Caco-2 (cell line): ENCODE measurements around the gene CCDC159. TPM values are rescaled to one million over a fixed set of nuclear protein-coding genes. Genes with fewer than 3 reads are reported as not detected.
"Not testable (repeated sequence)": the region's sequence is repeated elsewhere in the genome, so short reads cannot be mapped to it uniquely, and the experiment has no call there.

ENCODE experiments used
- BruUV-seq: library from RNA; stranded (reverse); fragments of 400-500 nt; replicated peaks from 2 replicates; lab custom pipeline; 2021; lab: Mats Ljungman, UMichigan
- CTCF ChIA-PET: fragments of 300-600 bp; sonication (Branson Sonifier 250); formaldehyde crosslinking; loops from one replicate; lab custom pipeline; 2022; ENCODE audit warnings: antibody characterized with exemption; lab: Charles Lee
- POLR2A ChIA-PET: fragments of 300-600 bp; sonication (Branson Sonifier 250); formaldehyde crosslinking; loops from one replicate; lab custom pipeline; 2022; ENCODE audit warnings: antibody characterized with exemption; lab: Charles Lee
- DNase-seq, 2 experiments: peaks; one replicate each; pipeline versions ENCODE4 v3.0.0 to v3.0.0-alpha.2; 2020 to 2022
- H3K27me3 ChIP-seq: replicated peaks from 2 replicates; pipeline ENCODE4 v1.6.0; 2011; ENCODE audit warnings: low read length; ENCODE audit not compliant: control insufficient read depth, insufficient read depth
- H3K36me3 ChIP-seq: 2 replicates; pipeline ENCODE4 v1.5.1; 2011; ENCODE audit warnings: low read length; ENCODE audit not compliant: control insufficient read depth, insufficient read depth
- H3K4me1 ChIP-seq: fragments of 250-450 bp; sonication (Bioruptor Pico); 2 replicates; pipeline ENCODE4 v1.5.1; 2020; ENCODE audit warnings: mild to moderate bottlenecking
- H3K4me3 ChIP-seq: 2 replicates; pipeline ENCODE4 v1.5.1; 2011; ENCODE audit warnings: low read depth, mild to moderate bottlenecking, control low read depth, low read length
- H3K9me3 ChIP-seq: fragments of 250-450 bp; sonication (Bioruptor Pico); 2 replicates; pipeline ENCODE4 v1.5.1; 2020; ENCODE audit warnings: mild to moderate bottlenecking, moderate library complexity
- H3K27ac Mint-ChIP-seq: one replicate; pipeline ENCODE4 v1.8.0; 2022; ENCODE audit warnings: mixed read lengths; ENCODE audit not compliant: unreplicated experiment
- H3K27me3 Mint-ChIP-seq: one replicate; pipeline ENCODE4 v1.8.0; 2022; ENCODE audit warnings: mixed read lengths; ENCODE audit not compliant: insufficient read depth, unreplicated experiment
- H3K36me3 Mint-ChIP-seq: one replicate; pipeline ENCODE4 v1.8.0; 2022; ENCODE audit warnings: mild to moderate bottlenecking, mixed read lengths; ENCODE audit not compliant: insufficient read depth, unreplicated experiment
- H3K4me1 Mint-ChIP-seq: one replicate; pipeline ENCODE4 v1.8.0; 2022; ENCODE audit warnings: low read depth, mixed read lengths; ENCODE audit not compliant: unreplicated experiment
- H3K4me3 Mint-ChIP-seq: one replicate; pipeline ENCODE4 v1.8.0; 2022; ENCODE audit warnings: mild to moderate bottlenecking, moderate library complexity, mixed read lengths; ENCODE audit not compliant: unreplicated experiment
- H3K9me3 Mint-ChIP-seq: one replicate; pipeline ENCODE4 v1.8.0; 2022; ENCODE audit warnings: mixed read lengths; ENCODE audit not compliant: unreplicated experiment
- intact Hi-C: fragments of 100-400 bp; cut with micrococcal nuclease; formaldehyde crosslinking; loops from one replicate; pipeline ENCODE4 v1.10.0; 2022; ENCODE audit not compliant: unreplicated experiment
- total RNA-seq: library from RNA; stranded (reverse); gene quantifications from 2 replicates; pipeline ENCODE4 v1.2.3, GENCODE V29; 2022
- TF ChIP-seq, protein P1 (sequence below), 2 experiments: fragments of 200-600 bp in 1 of 2; IDR thresholded peaks; 1 replicate in 1 of 2; 2 replicates in 1 of 2; pipeline versions ENCODE4 v1.5.1 to v1.8.0; 2011 to 2022; ENCODE audit warnings: antibody characterized with exemption in 1 of 2, control low read depth in 1 of 2, inconsistent platforms in 1 of 2, low read depth in 1 of 2, low read length in 1 of 2, mild to moderate bottlenecking in 1 of 2, moderate library complexity in 1 of 2; ENCODE audit not compliant: insufficient read depth in 1 of 2, severe bottlenecking in 1 of 2, unreplicated experiment in 1 of 2

CCDC159 gene
- total RNA-seq, 1 experiment from 2014 or later = 13.9 TPM

DNA sequence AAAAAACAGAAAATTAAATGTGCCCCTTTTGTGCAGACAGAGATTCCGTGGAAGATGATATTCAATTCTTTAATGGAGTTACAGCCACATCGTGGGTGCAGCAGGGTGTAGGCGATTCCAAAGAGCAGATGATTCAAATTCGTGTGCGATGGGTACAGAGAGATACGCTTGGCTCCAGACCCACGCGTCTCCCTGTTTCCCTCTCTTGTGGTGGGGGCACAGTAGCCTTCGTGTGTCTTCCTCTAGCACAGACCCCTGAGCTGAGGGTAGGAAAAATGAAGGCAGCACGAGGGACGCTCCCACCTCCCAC lies 45.6 kb upstream of the CCDC159 start:
- Histone ChIP-seq H3K4me1 (no peaks in the 10 kb centered on the region), H3K4me3 (no peak overlapping the region), H3K9me3 (no peaks in the 10 kb centered on the region), H3K27me3 (no peaks in the 10 kb centered on the region), H3K36me3 (no peaks in the 10 kb centered on the region)
- no TSS peak for BruUV-seq
- Mint-ChIP-seq H3K27me3 (no peaks in the 10 kb centered on the region), H3K27ac (no peak overlapping the region), H3K4me3 (no peak overlapping the region), H3K4me1 (peaks cover 6% of the 10 kb centered on the region), H3K9me3 (no peaks in the 10 kb centered on the region), H3K36me3 (no peaks in the 10 kb centered on the region)
- DNase-seq = no peak
- CTCF ChIA-PET = no interaction called here
- TF ChIP-seq, protein P1, sequence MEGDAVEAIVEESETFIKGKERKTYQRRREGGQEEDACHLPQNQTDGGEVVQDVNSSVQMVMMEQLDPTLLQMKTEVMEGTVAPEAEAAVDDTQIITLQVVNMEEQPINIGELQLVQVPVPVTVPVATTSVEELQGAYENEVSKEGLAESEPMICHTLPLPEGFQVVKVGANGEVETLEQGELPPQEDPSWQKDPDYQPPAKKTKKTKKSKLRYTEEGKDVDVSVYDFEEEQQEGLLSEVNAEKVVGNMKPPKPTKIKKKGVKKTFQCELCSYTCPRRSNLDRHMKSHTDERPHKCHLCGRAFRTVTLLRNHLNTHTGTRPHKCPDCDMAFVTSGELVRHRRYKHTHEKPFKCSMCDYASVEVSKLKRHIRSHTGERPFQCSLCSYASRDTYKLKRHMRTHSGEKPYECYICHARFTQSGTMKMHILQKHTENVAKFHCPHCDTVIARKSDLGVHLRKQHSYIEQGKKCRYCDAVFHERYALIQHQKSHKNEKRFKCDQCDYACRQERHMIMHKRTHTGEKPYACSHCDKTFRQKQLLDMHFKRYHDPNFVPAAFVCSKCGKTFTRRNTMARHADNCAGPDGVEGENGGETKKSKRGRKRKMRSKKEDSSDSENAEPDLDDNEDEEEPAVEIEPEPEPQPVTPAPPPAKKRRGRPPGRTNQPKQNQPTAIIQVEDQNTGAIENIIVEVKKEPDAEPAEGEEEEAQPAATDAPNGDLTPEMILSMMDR (IDR thresholded peaks at IDR 0.05; ENCODE audit: insufficient read depth in 1 of 2, low read depth in 1 of 2, low read length in 1 of 2, severe bottlenecking in 1 of 2, unreplicated experiment in 1 of 2) = no peak
- intact Hi-C loops = no loop called here
- POLR2A ChIA-PET = no interaction called here

DNA sequence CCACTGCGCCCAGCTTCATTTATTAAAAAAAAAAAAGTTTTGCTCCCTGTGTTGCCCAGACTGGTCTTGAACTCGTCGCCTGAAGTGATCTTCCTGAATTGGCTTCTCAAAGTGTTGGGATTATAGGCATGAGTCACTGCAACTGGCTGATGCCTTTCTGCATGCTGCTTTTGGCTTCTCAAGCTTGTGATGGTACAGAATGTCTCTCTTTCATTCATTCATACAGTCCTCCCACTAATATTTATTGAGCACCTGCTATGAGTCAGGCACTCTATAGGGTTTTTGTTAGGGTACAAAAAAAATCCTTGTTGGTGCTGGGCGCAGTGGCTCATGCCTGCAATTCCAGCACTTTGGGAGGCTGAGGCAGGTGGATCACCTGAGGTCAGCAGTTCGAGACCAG lies 41.4 kb upstream of the CCDC159 start:
- POLR2A ChIA-PET = no interaction called here
- no peaks in the 10 kb centered on the region for H3K36me3 ChIP-seq
- no peaks in the 10 kb centered on the region for H3K27me3 ChIP-seq
- H3K4me3 Mint-ChIP-seq = no peak overlapping the region
- DNase-seq = no peak
- no peaks in the 10 kb centered on the region for H3K27me3 Mint-ChIP-seq
- no TSS peak for BruUV-seq
- H3K36me3 Mint-ChIP-seq = no peaks in the 10 kb centered on the region
- H3K4me1 Mint-ChIP-seq = no peaks in the 10 kb centered on the region
- H3K4me3 ChIP-seq = no peak overlapping the region
- TF ChIP-seq, protein P1 (IDR thresholded peaks at IDR 0.05; ENCODE audit: insufficient read depth in 1 of 2, low read depth in 1 of 2, low read length in 1 of 2, severe bottlenecking in 1 of 2, unreplicated experiment in 1 of 2) = no peak
- no peaks in the 10 kb centered on the region for H3K9me3 Mint-ChIP-seq
- no peaks in the 10 kb centered on the region for H3K9me3 ChIP-seq
- no peaks in the 10 kb centered on the region for H3K4me1 ChIP-seq
- CTCF ChIA-PET = no interaction called here
- intact Hi-C loops = no loop called here
- no peak overlapping the region for H3K27ac Mint-ChIP-seq

DNA sequence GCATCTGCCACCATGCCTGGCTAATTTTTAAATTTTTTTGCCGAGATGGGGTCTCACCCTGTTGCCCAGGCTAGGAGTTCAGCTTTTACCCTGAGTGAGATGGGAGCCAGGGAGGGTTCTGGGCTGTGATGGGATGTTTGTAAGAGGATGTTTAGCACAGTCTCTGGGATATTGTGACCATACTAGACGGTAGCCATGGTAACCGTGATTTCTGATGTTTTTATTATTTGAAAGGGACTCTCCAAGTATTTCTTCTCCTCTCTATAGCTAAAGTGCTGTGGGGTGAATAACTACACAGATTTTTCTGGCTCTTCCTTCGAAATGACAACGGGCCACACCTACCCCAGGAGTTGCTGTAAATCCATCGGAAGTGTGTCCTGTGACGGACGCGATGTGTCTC lies 40.0 kb upstream of the CCDC159 start:
- H3K4me1 Mint-ChIP-seq = no peaks in the 10 kb centered on the region
- H3K4me1 ChIP-seq = no peaks in the 10 kb centered on the region
- BruUV-seq = no TSS peak
- TF ChIP-seq, protein P1 (IDR thresholded peaks at IDR 0.05; ENCODE audit: insufficient read depth in 1 of 2, low read depth in 1 of 2, low read length in 1 of 2, severe bottlenecking in 1 of 2, unreplicated experiment in 1 of 2) = no peak
- intact Hi-C loops = no loop called here
- DNase-seq = no peak
- no peaks in the 10 kb centered on the region for H3K9me3 Mint-ChIP-seq
- no peaks in the 10 kb centered on the region for H3K9me3 ChIP-seq
- no peaks in the 10 kb centered on the region for H3K27me3 Mint-ChIP-seq
- ChIA-PET POLR2A (no interaction called here), CTCF (no interaction called here)
- H3K27ac Mint-ChIP-seq = no peak overlapping the region
- H3K36me3 ChIP-seq = no peaks in the 10 kb centered on the region
- H3K4me3 Mint-ChIP-seq = no peak overlapping the region
- no peaks in the 10 kb centered on the region for H3K27me3 ChIP-seq
- H3K4me3 ChIP-seq = no peak overlapping the region
- no peaks in the 10 kb centered on the region for H3K36me3 Mint-ChIP-seq

DNA sequence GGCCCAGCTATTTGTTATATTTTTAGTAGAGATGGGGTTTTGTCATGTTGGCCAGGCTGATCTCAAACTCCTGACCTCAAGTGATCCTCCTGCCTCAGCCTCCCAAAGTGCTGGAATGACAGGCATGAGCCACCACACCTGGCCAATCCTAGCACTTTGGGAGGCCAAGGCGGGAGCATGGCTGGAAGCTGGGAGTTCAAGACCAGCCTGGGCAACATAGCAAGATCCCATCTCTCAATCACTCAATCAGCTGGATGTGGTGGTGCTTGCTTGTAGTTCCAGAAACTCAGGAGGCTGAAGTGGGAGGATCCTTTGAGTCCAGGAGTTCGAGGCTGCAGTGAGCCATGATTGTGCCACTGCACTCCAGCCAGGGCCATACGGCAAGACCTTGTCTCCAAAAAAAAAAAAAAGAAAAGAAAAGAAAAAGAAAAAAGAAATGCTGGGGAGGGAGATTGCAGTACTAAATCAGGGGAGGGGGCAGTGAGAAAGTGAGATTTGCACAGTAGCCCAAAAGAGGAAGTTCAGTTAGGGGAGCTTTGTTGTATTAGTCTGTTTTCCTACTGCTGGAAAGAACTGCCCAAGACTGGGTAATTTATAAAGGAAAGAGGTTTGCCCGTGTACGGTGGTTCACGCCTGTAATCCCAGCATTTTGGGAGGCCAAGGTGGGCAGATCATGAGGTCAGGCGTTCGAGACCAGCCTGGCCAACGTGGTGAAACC lies 25.9 kb upstream of the CCDC159 start:
- H3K9me3 Mint-ChIP-seq, H3K4me3 Mint-ChIP-seq, H3K36me3 ChIP-seq, H3K27me3 Mint-ChIP-seq, DNase-seq, H3K27ac Mint-ChIP-seq, H3K4me3 ChIP-seq, POLR2A ChIA-PET, H3K27me3 ChIP-seq, H3K4me1 ChIP-seq, CTCF ChIA-PET, BruUV-seq, intact Hi-C loops, H3K9me3 ChIP-seq: not testable (repeated sequence)
- peaks cover 24% of the 10 kb centered on the region for H3K4me1 Mint-ChIP-seq
- H3K36me3 Mint-ChIP-seq = peaks cover 12% of the 10 kb centered on the region
